H1 (cell line): ENCODE measurements around the gene MARCKS. TPM values are rescaled to one million over a fixed set of nuclear protein-coding genes. Genes with fewer than 3 reads are reported as not detected.

Experiments
- CTCF ChIA-PET: fragments of 300-600 bp; sonication (Branson Sonifier 250); formaldehyde crosslinking; loops from one replicate; lab custom pipeline; 2021; ENCODE audit not compliant: partially characterized antibody; lab: Charles Lee
- POLR2A ChIA-PET: fragments of 300-600 bp; sonication (Branson Sonifier 250); formaldehyde crosslinking; loops from one replicate; lab custom pipeline; 2021; ENCODE audit warnings: inconsistent platforms; ENCODE audit not compliant: partially characterized antibody; lab: Charles Lee
- DNase-seq, 2 experiments: peaks; one replicate each; pipeline versions ENCODE4 v3.0.0 to v3.0.0-alpha.2; 2010 to 2022; ENCODE audit warnings: low spot score in 2 of 2, low read depth in 1 of 2, mixed read lengths in 1 of 2
- FAIRE-seq: peaks from 2 replicates; lab custom pipeline; 2011; peaks lifted over from hg19 to GRCh38; lab: Jason Lieb, UNC
- H2AFZ ChIP-seq: 2 replicates; pipeline ENCODE4 v1.8.1; 2012; ENCODE audit warnings: low read length, inconsistent platforms
- H2AK5ac ChIP-seq: 2 replicates; pipeline ENCODE4 v1.6.1; 2013; ENCODE audit warnings: low read depth, low read length
- H2BK120ac ChIP-seq: replicated peaks from 2 replicates; pipeline ENCODE3; 2013; ENCODE audit warnings: low read depth, low read length, inconsistent platforms
- H2BK12ac ChIP-seq: 2 replicates; pipeline ENCODE4 v1.6.1; 2013; ENCODE audit warnings: low read depth, low read length
- H2BK15ac ChIP-seq: 2 replicates; pipeline ENCODE4 v1.6.1; 2013; ENCODE audit warnings: low read length
- H2BK20ac ChIP-seq: 2 replicates; pipeline ENCODE4 v1.6.1; 2013; ENCODE audit warnings: low read length
- H2BK5ac ChIP-seq: 2 replicates; pipeline ENCODE4 v1.6.1; 2013; ENCODE audit warnings: low read depth, low read length
- H3K14ac ChIP-seq: 2 replicates; pipeline ENCODE4 v1.6.1; 2013; ENCODE audit warnings: inconsistent platforms; ENCODE audit not compliant: insufficient read length
- H3K18ac ChIP-seq: 2 replicates; pipeline ENCODE4 v1.6.1; 2013; ENCODE audit warnings: low read length; ENCODE audit errors: extremely low read depth
- H3K23ac ChIP-seq: 2 replicates; pipeline ENCODE4 v1.6.1; 2013; ENCODE audit warnings: inconsistent platforms; ENCODE audit not compliant: insufficient read length
- H3K23me2 ChIP-seq: 2 replicates; pipeline ENCODE4 v1.6.1; 2013; ENCODE audit warnings: low read depth, low read length
- H3K27ac ChIP-seq: 2 replicates; pipeline ENCODE4 v1.6.1; 2011; ENCODE audit warnings: low read depth, low read length, inconsistent platforms
- H3K27me3 ChIP-seq, 4 experiments: replicated peaks in 1 of 4; 1 replicate in 1 of 4; 2 replicates in 3 of 4; pipeline versions ENCODE4 v1.6.1 to v1.8.1; 2011 to 2013; ENCODE audit warnings: low read length in 3 of 4, mild to moderate bottlenecking in 3 of 4, inconsistent platforms in 2 of 4, mixed read lengths in 2 of 4, moderate library complexity in 1 of 4; ENCODE audit not compliant: control insufficient read depth in 3 of 4, insufficient read depth in 3 of 4; ENCODE audit errors: extremely low read depth in 1 of 4
- H3K36me3 ChIP-seq, 4 experiments: 2 replicates each; pipeline versions ENCODE4 v1.6.1 to v1.8.1; 2011 to 2013; ENCODE audit warnings: mild to moderate bottlenecking in 4 of 4, low read length in 3 of 4, moderate library complexity in 2 of 4, control low read depth in 1 of 4, inconsistent platforms in 1 of 4; ENCODE audit not compliant: insufficient read depth in 4 of 4, control insufficient read depth in 2 of 4
- H3K4ac ChIP-seq: replicated peaks from 2 replicates; pipeline ENCODE3; 2013; ENCODE audit warnings: low read length, low read depth, mixed read lengths, inconsistent platforms; ENCODE audit not compliant: insufficient read length
- H3K4me1 ChIP-seq, 4 experiments: replicated peaks in 1 of 4; 1 replicate in 1 of 4; 2 replicates in 3 of 4; pipeline versions ENCODE4 v1.6.1 to v1.8.1; 2011 to 2013; ENCODE audit warnings: low read length in 3 of 4, inconsistent platforms in 2 of 4, mixed read lengths in 1 of 4; ENCODE audit not compliant: insufficient read depth in 4 of 4, control insufficient read depth in 3 of 4
- H3K4me2 ChIP-seq, 2 experiments: 2 replicates each; pipeline versions ENCODE4 v1.6.1 to v1.8.1; 2011 to 2013; ENCODE audit warnings: low read depth in 2 of 2, low read length in 2 of 2, control low read depth in 1 of 2, inconsistent platforms in 1 of 2, mild to moderate bottlenecking in 1 of 2; ENCODE audit not compliant: insufficient read depth in 1 of 2
- H3K4me3 ChIP-seq, 4 experiments: fragments of 200-600, 300-600 bp in 1 of 4; sonication (generic), shearing (Covaris generic), sonication (Bioruptor Twin) in 1 of 4; 2 replicates each; pipeline versions ENCODE4 v1.5.1 to v1.8.1; 2011 to 2016; ENCODE audit warnings: low read length in 4 of 4, low read depth in 3 of 4, control low read depth in 2 of 4, inconsistent platforms in 2 of 4, mild to moderate bottlenecking in 2 of 4, mixed read lengths in 1 of 4, moderate library complexity in 1 of 4; ENCODE audit not compliant: insufficient read depth in 2 of 4; ENCODE audit errors: extremely low read depth in 1 of 4
- H3K56ac ChIP-seq: replicated peaks from 2 replicates; pipeline ENCODE3; 2013; ENCODE audit warnings: low read depth, mild to moderate bottlenecking, mixed read lengths, low read length, inconsistent platforms; ENCODE audit not compliant: insufficient read length
- H3K79me1 ChIP-seq: 2 replicates; pipeline ENCODE4 v1.6.1; 2013; ENCODE audit warnings: low read depth, low read length, control low read depth
- H3K79me2 ChIP-seq, 2 experiments: 2 replicates each; pipeline versions ENCODE4 v1.6.1 to v1.8.1; 2012 to 2013; ENCODE audit warnings: low read length in 2 of 2, mild to moderate bottlenecking in 2 of 2, inconsistent platforms in 1 of 2; ENCODE audit not compliant: insufficient read depth in 2 of 2, control insufficient read depth in 1 of 2
- H3K9ac ChIP-seq, 4 experiments: replicated peaks in 1 of 4; 1 replicate in 1 of 4; 2 replicates in 3 of 4; pipeline versions ENCODE4 v1.6.1 to v1.8.1; 2011 to 2013; ENCODE audit warnings: low read depth in 3 of 4, low read length in 3 of 4, control low read depth in 2 of 4, mild to moderate bottlenecking in 2 of 4, moderate library complexity in 2 of 4, inconsistent platforms in 1 of 4; ENCODE audit errors: extremely low read depth in 1 of 4
- H3K9me3 ChIP-seq, 2 experiments: 2 replicates each; pipeline versions ENCODE4 v1.6.1 to v1.8.1; 2012 to 2013; ENCODE audit warnings: mild to moderate bottlenecking in 2 of 2, moderate library complexity in 2 of 2, control low read depth in 1 of 2, inconsistent platforms in 1 of 2, low read depth in 1 of 2, low read length in 1 of 2, mixed read lengths in 1 of 2; ENCODE audit not compliant: insufficient read depth in 2 of 2
- H4K20me1 ChIP-seq, 2 experiments: replicated peaks in 1 of 2; 2 replicates each; pipeline versions ENCODE3 to v1.8.1; 2011 to 2013; ENCODE audit warnings: inconsistent platforms in 2 of 2, low read length in 2 of 2, mild to moderate bottlenecking in 1 of 2; ENCODE audit not compliant: insufficient read depth in 2 of 2, control insufficient read depth in 1 of 2
- H4K5ac ChIP-seq: 2 replicates; pipeline ENCODE4 v1.6.1; 2013; ENCODE audit warnings: low read length, low read depth, mixed read lengths, inconsistent platforms; ENCODE audit not compliant: insufficient read length
- H4K8ac ChIP-seq: 2 replicates; pipeline ENCODE4 v1.8.0; 2013; ENCODE audit warnings: mild to moderate bottlenecking, moderate library complexity, low read length, inconsistent platforms; ENCODE audit not compliant: insufficient read depth; ENCODE audit errors: extremely low read depth
- H4K91ac ChIP-seq: replicated peaks from 2 replicates; pipeline ENCODE3; 2013; ENCODE audit warnings: low read length, mixed read lengths, inconsistent platforms; ENCODE audit not compliant: insufficient read length
- ASH2L ChIP-seq: fragments of 200-600, 300-600 bp; sonication (generic); IDR thresholded peaks from one replicate; pipeline ENCODE4 v1.7.1; 2017; ENCODE audit warnings: low read length
- BACH1 ChIP-seq: IDR thresholded peaks from 2 replicates; pipeline ENCODE4 v1.6.1; 2012; ENCODE audit warnings: low read length, improper control_type of control experiment
- CBX8 ChIP-seq: fragments of 300-800, 300-1000 bp; sonication (generic); IDR thresholded peaks from 2 replicates; pipeline ENCODE4 v1.7.1; 2016; ENCODE audit warnings: low read depth, low read length, borderline replicate concordance
- CEBPB ChIP-seq: IDR thresholded peaks from 2 replicates; pipeline ENCODE4 v1.6.1; 2012; ENCODE audit warnings: low read depth, low read length
- CHD1 ChIP-seq: IDR thresholded peaks from 2 replicates; pipeline ENCODE4 v1.6.1; 2012; ENCODE audit warnings: low read depth, low read length, improper control_type of control experiment
- CHD2 ChIP-seq: IDR thresholded peaks from 2 replicates; pipeline ENCODE4 v1.6.1; 2012; ENCODE audit warnings: low read length, improper control_type of control experiment
- POLR2AphosphoS5 ChIP-seq: IDR thresholded peaks from 2 replicates; pipeline ENCODE4 v1.6.1; 2011; ENCODE audit warnings: low read depth, low read length
- RBBP5 ChIP-seq: IDR thresholded peaks from 2 replicates; pipeline ENCODE4 v1.7.1; 2012; ENCODE audit warnings: low read depth, mild to moderate bottlenecking, inconsistent platforms, low read length, moderate library complexity, borderline replicate concordance
- SIRT6 ChIP-seq: IDR thresholded peaks from one replicate; pipeline ENCODE4 v1.7.1; 2012; ENCODE audit warnings: low read length, inconsistent platforms
- SIX5 ChIP-seq: IDR thresholded peaks from 2 replicates; pipeline ENCODE4 v1.6.1; 2011; ENCODE audit warnings: mild to moderate bottlenecking, low read depth, low read length
- SP2 ChIP-seq: IDR thresholded peaks from 2 replicates; pipeline ENCODE4 v1.6.1; 2012; ENCODE audit warnings: mild to moderate bottlenecking, low read length, inconsistent platforms
- SP4 ChIP-seq: IDR thresholded peaks from 2 replicates; pipeline ENCODE4 v1.6.1; 2012; ENCODE audit warnings: low read length, inconsistent platforms
- SRF ChIP-seq: IDR thresholded peaks from 2 replicates; pipeline ENCODE4 v1.6.1; 2011; ENCODE audit warnings: mild to moderate bottlenecking, low read depth, low read length, moderate library complexity
- TCF12 ChIP-seq: IDR thresholded peaks from 2 replicates; pipeline ENCODE4 v1.6.1; 2011; ENCODE audit warnings: low read depth, mild to moderate bottlenecking, low read length
- TEAD4 ChIP-seq: IDR thresholded peaks from 2 replicates; pipeline ENCODE4 v1.6.1; 2012; ENCODE audit warnings: low read depth, low read length, inconsistent platforms, mixed read lengths
- WGBS, 2 experiments: shearing (Covaris generic) in 1 of 2; methylation state at CpG; one replicate each; pipeline versions ENCODE4 v1.1.6 to v1.1.7; 2013 to 2015; ENCODE audit warnings: low lambda C conversion rate in 2 of 2, mixed read lengths in 2 of 2, inconsistent platforms in 1 of 2, low coverage in 1 of 2, missing lambda C conversion rate in 1 of 2; ENCODE audit not compliant: insufficient replicate concordance in 2 of 2, insufficient coverage in 1 of 2, insufficient read length in 1 of 2; ENCODE audit errors: extremely low coverage in 1 of 2, missing lambda C conversion rate in 1 of 2; 5-methylcytosine and 5-hydroxymethylcytosine counted together
- polyA plus RNA-seq, 7 experiments: library from polyadenylated mRNA; depleted of rRNA in 3 of 7; stranded (reverse) in 5 of 7; unstranded in 2 of 7; fragments of >200 nt in 5 of 7; fragments of 200-250 nt in 2 of 7; gene quantifications; 1 replicate in 5 of 7; 2 replicates in 1 of 7; 4 replicates in 1 of 7; pipeline versions ENCODE4 v1.2.1 to v1.2.3, GENCODE V29; 2011 to 2013; ENCODE audit warnings: missing spikeins in 2 of 7, mixed read lengths in 2 of 7
- total RNA-seq: library from RNA; stranded (reverse); fragmentation: NEBNext Ultra II Directional; extraction: Animal tissue kit (Norgen Biotek cat#: 25700); gene quantifications from 2 replicates; pipeline ENCODE4 v1.2.1, GENCODE V29; 2021

The MARCKS gene
- total and polyA plus RNA-seq, 2 of the 8 experiments (the other 6 are each of a cell fraction or from before 2014, with no cell fraction given), result 26.6 to 111 TPM

DNA sequence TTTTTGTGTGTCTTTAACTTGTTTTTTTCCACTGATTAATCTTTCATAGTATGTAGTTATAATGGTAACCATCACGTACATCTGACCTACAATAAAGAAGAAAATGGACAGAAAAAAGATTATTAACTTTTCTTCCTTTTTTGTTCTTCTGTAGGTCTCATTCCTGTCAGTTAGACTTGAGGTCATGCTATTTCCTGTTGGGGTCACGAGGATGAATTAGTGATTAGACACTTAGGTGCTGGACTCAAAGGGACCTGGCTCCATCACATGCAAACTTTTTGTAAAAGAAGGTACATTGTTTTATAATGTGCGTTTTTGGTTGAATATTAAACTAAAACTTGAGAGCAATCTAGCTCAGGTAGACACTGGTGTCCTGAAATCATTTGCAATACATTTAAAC lies 14.8 kb downstream of the MARCKS start:
- Histone ChIP-seq H3K9me3 (no peaks in the 10 kb centered on the region), H3K23ac (no peak overlapping the region), H3K14ac (no peak overlapping the region), H3K27me3 (no peaks in the 10 kb centered on the region), H2BK120ac (no peak overlapping the region), H3K4me1 (no peaks in the 10 kb centered on the region), H4K20me1 (no peaks in the 10 kb centered on the region), H3K27ac (no peak overlapping the region), H4K91ac (no peak overlapping the region), H3K23me2 (no peaks in the 10 kb centered on the region), H3K18ac (no peak overlapping the region), H3K4ac (no peak overlapping the region), H2BK15ac (no peak overlapping the region), H3K79me1 (no peaks in the 10 kb centered on the region), H2AK5ac (no peak overlapping the region), H2BK12ac (no peak overlapping the region), H2BK20ac (no peak overlapping the region), H3K79me2 (no peaks in the 10 kb centered on the region), H3K4me2 (no peak overlapping the region), H4K5ac (no peak overlapping the region), H2AFZ (no peak overlapping the region), H4K8ac (no peak overlapping the region), H2BK5ac (no peak overlapping the region), H3K36me3 (no peaks in the 10 kb centered on the region), H3K56ac (no peak overlapping the region), H3K4me3 (no peak overlapping the region), H3K9ac (no peak overlapping the region)
- ChIA-PET CTCF (interaction anchor here (1.1 kb wide), 1 partner anchor 13 kb away, joined by 3 read pairs; no protein-coding TSS in a partner anchor), POLR2A (no interaction called here)
- FAIRE-seq (no peak), DNase-seq (no peak)
- 87% methylated on average over 3 of the region's 3 CpGs; no CpG with 5 or more reads in 1 of the 2 experiments for WGBS, 2 experiments
- TF ChIP-seq TEAD4 (no peak), ASH2L (no peak), SP4 (no peak), SRF (no peak), CEBPB (no peak), CBX8 (no peak), CHD1 (no peak), SIX5 (no peak), BACH1 (no peak), SP2 (no peak), RBBP5 (no peak), CHD2 (no peak), TCF12 (no peak), SIRT6 (no peak), POLR2AphosphoS5 (no peak)
